ENCODE measurements around the gene LGI1. TPM values are rescaled to one million over a fixed set of nuclear protein-coding genes. Genes with fewer than 3 reads are reported as not detected.

Gene LGI1
- polyA plus RNA-seq, 3 donors, result 0.03 TPM; not detected in 2

DNA sequence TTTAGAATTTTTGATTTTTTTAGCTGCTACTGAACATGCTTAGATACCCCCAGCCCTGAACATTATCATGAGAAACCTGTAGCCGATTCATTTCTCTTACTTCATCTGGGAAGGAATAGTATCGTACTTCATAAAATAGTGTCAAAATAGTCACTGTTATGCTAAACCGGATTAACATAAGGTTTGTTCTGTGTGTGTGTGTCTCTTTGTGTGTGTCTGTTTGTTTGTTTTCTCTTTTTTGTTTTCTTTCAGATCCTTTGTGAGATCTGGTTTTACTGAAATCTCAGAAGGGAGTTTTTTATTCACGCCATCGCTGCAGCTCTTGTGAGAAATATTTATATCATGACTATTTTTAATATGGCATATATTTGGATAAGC is 761 bp downstream of the LGI1 start:
- no peaks in the 10 kb centered on the region for H3K4me1 ChIP-seq (ENCODE audit: control insufficient read depth in 1 of 2, insufficient read depth in 2 of 2, low read length in 2 of 2)
- Mint-ChIP-seq H3K4me1 (peaks cover 8% of the 10 kb centered on the region), H3K36me3 (no peaks in the 10 kb centered on the region), H3K27me3 (ENCODE audit: low read depth in 3 of 3) (peaks cover 54 to 58% (median 55%) of the 10 kb centered on the region in 3 donors), H3K4me3 (peak overlapping the region in 1 of 2 donors; percentile 80), H3K27ac (no peak overlapping the region), H3K9me3 (peaks cover 0 to 4% (median 0%) of the 10 kb centered on the region in 7 donors)
- DNase-seq, result no peak
- WGBS (ENCODE audit: insufficient coverage), result 50% methylated on average over 1 of the region's 5 CpGs
- no peak overlapping the region for H3K9ac ChIP-seq (ENCODE audit: insufficient read depth, low read length, poor library complexity, severe bottlenecking)
- H2AFZ ChIP-seq (ENCODE audit: insufficient read depth, low read depth, low read length, poor library complexity, severe bottlenecking), result no peak overlapping the region
- H3K36me3 ChIP-seq (replicated peaks in 1 of 2; ENCODE audit: control insufficient read depth in 1 of 2, insufficient read depth in 2 of 2, low read length in 2 of 2), result no peaks in the 10 kb centered on the region
- H3K79me2 ChIP-seq (ENCODE audit: insufficient read depth, low read length), result no peaks in the 10 kb centered on the region
- intact Hi-C loops (cut with micrococcal nuclease), result no loop called here
- peaks cover 52 to 58% of the 10 kb centered on the region in 2 donors for H3K27me3 ChIP-seq (ENCODE audit: control insufficient read depth in 2 of 2, insufficient read depth in 2 of 2, low read length in 2 of 2)
- H3K4me2 ChIP-seq (replicated peaks; ENCODE audit: extremely low read depth, low read length, poor library complexity, severe bottlenecking), result no peak overlapping the region
- H3K4me3 ChIP-seq (replicated peaks in 1 of 3; ENCODE audit: low read depth in 2 of 3, low read length in 3 of 3), result no peak overlapping the region
- H4K20me1 ChIP-seq (ENCODE audit: insufficient read depth, low read length), result no peaks in the 10 kb centered on the region
- TF ChIP-seq, protein P1, sequence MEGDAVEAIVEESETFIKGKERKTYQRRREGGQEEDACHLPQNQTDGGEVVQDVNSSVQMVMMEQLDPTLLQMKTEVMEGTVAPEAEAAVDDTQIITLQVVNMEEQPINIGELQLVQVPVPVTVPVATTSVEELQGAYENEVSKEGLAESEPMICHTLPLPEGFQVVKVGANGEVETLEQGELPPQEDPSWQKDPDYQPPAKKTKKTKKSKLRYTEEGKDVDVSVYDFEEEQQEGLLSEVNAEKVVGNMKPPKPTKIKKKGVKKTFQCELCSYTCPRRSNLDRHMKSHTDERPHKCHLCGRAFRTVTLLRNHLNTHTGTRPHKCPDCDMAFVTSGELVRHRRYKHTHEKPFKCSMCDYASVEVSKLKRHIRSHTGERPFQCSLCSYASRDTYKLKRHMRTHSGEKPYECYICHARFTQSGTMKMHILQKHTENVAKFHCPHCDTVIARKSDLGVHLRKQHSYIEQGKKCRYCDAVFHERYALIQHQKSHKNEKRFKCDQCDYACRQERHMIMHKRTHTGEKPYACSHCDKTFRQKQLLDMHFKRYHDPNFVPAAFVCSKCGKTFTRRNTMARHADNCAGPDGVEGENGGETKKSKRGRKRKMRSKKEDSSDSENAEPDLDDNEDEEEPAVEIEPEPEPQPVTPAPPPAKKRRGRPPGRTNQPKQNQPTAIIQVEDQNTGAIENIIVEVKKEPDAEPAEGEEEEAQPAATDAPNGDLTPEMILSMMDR (IDR thresholded peaks at IDR 0.05), result no peak
- no peak overlapping the region for H3K27ac ChIP-seq (ENCODE audit: low read depth in 1 of 2, low read length in 2 of 2)
- H3K9me3 ChIP-seq (replicated peaks in 1 of 2; ENCODE audit: control insufficient read depth in 1 of 2, insufficient read depth in 1 of 2, low read length in 2 of 2), result no peaks in the 10 kb centered on the region

DNA sequence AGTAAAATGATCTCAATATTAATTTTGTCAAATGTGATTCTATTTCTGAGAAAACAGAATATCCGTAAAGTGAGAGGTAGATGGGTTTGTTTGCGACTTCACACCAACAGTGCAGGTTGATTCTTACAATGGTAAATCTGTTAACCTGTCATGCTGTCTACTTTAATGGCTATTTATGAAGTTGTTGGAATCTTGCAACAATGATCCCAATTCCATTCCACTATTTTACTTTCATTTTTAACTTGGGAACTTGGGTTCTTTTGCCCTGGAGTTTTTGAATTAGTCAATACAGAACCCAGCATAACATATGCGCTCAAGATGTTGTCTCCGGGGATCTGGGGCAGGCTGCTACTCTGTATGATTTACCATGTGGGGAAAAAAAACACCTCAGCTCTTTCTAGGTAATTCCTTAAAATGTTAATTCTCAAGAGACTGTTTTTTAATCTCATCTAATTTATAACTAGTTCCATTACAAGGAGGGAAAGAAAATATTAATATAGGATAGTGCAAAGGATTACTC is 1.2 kb downstream of the LGI1 start:
- no peak overlapping the region for H3K4me3 ChIP-seq (replicated peaks in 1 of 3; ENCODE audit: low read depth in 2 of 3, low read length in 3 of 3)
- no peaks in the 10 kb centered on the region for H3K9me3 ChIP-seq (replicated peaks in 1 of 2; ENCODE audit: control insufficient read depth in 1 of 2, insufficient read depth in 1 of 2, low read length in 2 of 2)
- H3K4me3 Mint-ChIP-seq, result peak overlapping the region in 1 of 2 donors; percentile 80
- no peak overlapping the region for H3K9ac ChIP-seq (ENCODE audit: insufficient read depth, low read length, poor library complexity, severe bottlenecking)
- no peak for DNase-seq
- H4K20me1 ChIP-seq (ENCODE audit: insufficient read depth, low read length), result no peaks in the 10 kb centered on the region
- intact Hi-C loops (cut with micrococcal nuclease), result no loop called here
- no CpG with 5 or more reads among the region's 4 CpGs for WGBS (ENCODE audit: insufficient coverage)
- H3K27me3 ChIP-seq (ENCODE audit: control insufficient read depth in 2 of 2, insufficient read depth in 2 of 2, low read length in 2 of 2), result peaks cover 52 to 58% of the 10 kb centered on the region in 2 donors
- H3K27ac Mint-ChIP-seq, result no peak overlapping the region
- H3K9me3 Mint-ChIP-seq, result peaks cover 0 to 4% (median 0%) of the 10 kb centered on the region in 7 donors
- TF ChIP-seq, protein P1 (IDR thresholded peaks at IDR 0.05), result no peak
- H3K27ac ChIP-seq (ENCODE audit: low read depth in 1 of 2, low read length in 2 of 2), result no peak overlapping the region
- H3K4me1 ChIP-seq (ENCODE audit: control insufficient read depth in 1 of 2, insufficient read depth in 2 of 2, low read length in 2 of 2), result no peaks in the 10 kb centered on the region
- peaks cover 52 to 60% (median 57%) of the 10 kb centered on the region in 3 donors for H3K27me3 Mint-ChIP-seq (ENCODE audit: low read depth in 3 of 3)
- H3K36me3 ChIP-seq (replicated peaks in 1 of 2; ENCODE audit: control insufficient read depth in 1 of 2, insufficient read depth in 2 of 2, low read length in 2 of 2), result no peaks in the 10 kb centered on the region
- peaks cover 8% of the 10 kb centered on the region for H3K4me1 Mint-ChIP-seq
- no peak overlapping the region for H3K4me2 ChIP-seq (replicated peaks; ENCODE audit: extremely low read depth, low read length, poor library complexity, severe bottlenecking)
- no peaks in the 10 kb centered on the region for H3K79me2 ChIP-seq (ENCODE audit: insufficient read depth, low read length)
- no peak overlapping the region for H2AFZ ChIP-seq (ENCODE audit: insufficient read depth, low read depth, low read length, poor library complexity, severe bottlenecking)
- no peaks in the 10 kb centered on the region for H3K36me3 Mint-ChIP-seq

Measured in CD14-positive monocyte (primary cell).